A673 (cell line): ENCODE results near the gene LTO1. TPM values are rescaled to one million over a fixed set of nuclear protein-coding genes. Genes with fewer than 3 reads are reported as not detected.
A peak's percentile ranks its signal among the peaks of the same experiment; 100 is the strongest.

Experiments used
- BruUV-seq: library from RNA; stranded (reverse); fragments of 400-500 nt; replicated peaks from 2 replicates; lab custom pipeline; 2021; lab: Mats Ljungman, UMichigan
- CTCF ChIA-PET: fragments of 300-600 bp; sonication (Branson Sonifier 250); formaldehyde crosslinking; loops from one replicate; lab custom pipeline; 2022; ENCODE audit warnings: antibody characterized with exemption; lab: Charles Lee
- POLR2A ChIA-PET: fragments of 300-600 bp; sonication (Branson Sonifier 250); formaldehyde crosslinking; loops from one replicate; lab custom pipeline; 2022; ENCODE audit warnings: antibody characterized with exemption; ENCODE audit not compliant: low non-redundant PET; lab: Charles Lee
- DNase-seq: peaks from one replicate; pipeline ENCODE4 v3.0.0-alpha.2; 2015; ENCODE audit warnings: low spot score
- H3K27ac ChIP-seq: fragments of 200-600 bp; sonication (generic); 2 replicates; pipeline ENCODE4 v1.5.1; 2016; ENCODE audit warnings: mixed run types, low read depth, mild to moderate bottlenecking, mixed read lengths, antibody characterized with exemption, low read length; ENCODE audit not compliant: poor library complexity, severe bottlenecking
- H3K27me3 ChIP-seq: fragments of 200-600 bp; sonication (generic); replicated peaks from 2 replicates; pipeline ENCODE4 v1.6.1; 2017; ENCODE audit warnings: mixed run types, low read depth, mild to moderate bottlenecking, mixed read lengths, antibody characterized with exemption, low read length; ENCODE audit not compliant: insufficient read depth, poor library complexity
- H3K36me3 ChIP-seq: fragments of 200-600 bp; sonication (generic); 2 replicates; pipeline ENCODE4 v1.6.1; 2016; ENCODE audit warnings: mixed run types, mild to moderate bottlenecking, mixed read lengths, antibody characterized with exemption, low read length; ENCODE audit not compliant: insufficient read depth, poor library complexity, severe bottlenecking
- H3K4me1 ChIP-seq: fragments of 200-600 bp; sonication (generic); 2 replicates; pipeline ENCODE4 v1.6.1; 2017; ENCODE audit warnings: mixed run types, mild to moderate bottlenecking, mixed read lengths, antibody characterized with exemption, low read length; ENCODE audit not compliant: insufficient read depth, poor library complexity, severe bottlenecking
- H3K4me3 ChIP-seq: fragments of 200-600 bp; sonication (generic); 2 replicates; pipeline ENCODE4 v1.5.1; 2016; ENCODE audit warnings: low read depth, mixed run types, mild to moderate bottlenecking, mixed read lengths, low read length; ENCODE audit not compliant: poor library complexity, severe bottlenecking
- H3K9me3 ChIP-seq: fragments of 200-600 bp; sonication (generic); 2 replicates; pipeline ENCODE4 v1.6.1; 2016; ENCODE audit warnings: mixed run types, low read depth, mild to moderate bottlenecking, mixed read lengths, antibody characterized with exemption, low read length; ENCODE audit not compliant: poor library complexity, severe bottlenecking
- CTCF ChIP-seq: fragments of 300-800, 200-600 bp; sonication (generic); conservative IDR thresholded peaks from 2 replicates; pipeline ENCODE4 v1.5.1; 2017; ENCODE audit warnings: low read depth, mild to moderate bottlenecking, antibody characterized with exemption, low read length, moderate library complexity, mixed read lengths
- EZH2 ChIP-seq: fragments of 200-600 bp; sonication (generic); IDR thresholded peaks from 2 replicates; pipeline ENCODE4 v1.6.1; 2017; ENCODE audit warnings: borderline replicate concordance, low read depth, mild to moderate bottlenecking, mixed read lengths, antibody characterized with exemption, low read length; ENCODE audit not compliant: poor library complexity, severe bottlenecking
- intact Hi-C: fragments of 100-400 bp; cut with micrococcal nuclease; formaldehyde crosslinking; loops from one replicate; pipeline ENCODE4 v1.10.0; 2022; ENCODE audit not compliant: unreplicated experiment
- total RNA-seq: library from RNA; stranded (reverse); gene quantifications from 2 replicates; pipeline ENCODE4 v1.2.3, GENCODE V29; 2021

Gene LTO1
- total RNA-seq, 1 experiment from 2014 or later, result 56.0 TPM

GRCh38 chr11:69637198-69637940, 37.8 kb downstream of the LTO1 start:
- intact Hi-C loops, result loop anchor here (5.0 kb wide), 2 partner anchors 325 to 340 kb away; no protein-coding TSS in a partner anchor
- peak overlapping the region; percentile 86 for H3K4me3 ChIP-seq
- H3K27ac ChIP-seq, result peak overlapping the region; percentile 99
- ChIA-PET CTCF (no interaction called here), POLR2A (interaction anchor here (0.5 kb wide), 1 partner anchor 84 kb away, joined by 14 read pairs; no protein-coding TSS in a partner anchor)
- peaks cover 4% of the 10 kb centered on the region for H3K36me3 ChIP-seq
- H3K27me3 ChIP-seq, result no peaks in the 10 kb centered on the region
- no peak for DNase-seq
- no TSS peak for BruUV-seq
- H3K4me1 ChIP-seq, result peaks cover 30% of the 10 kb centered on the region
- TF ChIP-seq CTCF, result no peak
- no peak for TF ChIP-seq EZH2
- H3K9me3 ChIP-seq, result no peaks in the 10 kb centered on the region

DNA sequence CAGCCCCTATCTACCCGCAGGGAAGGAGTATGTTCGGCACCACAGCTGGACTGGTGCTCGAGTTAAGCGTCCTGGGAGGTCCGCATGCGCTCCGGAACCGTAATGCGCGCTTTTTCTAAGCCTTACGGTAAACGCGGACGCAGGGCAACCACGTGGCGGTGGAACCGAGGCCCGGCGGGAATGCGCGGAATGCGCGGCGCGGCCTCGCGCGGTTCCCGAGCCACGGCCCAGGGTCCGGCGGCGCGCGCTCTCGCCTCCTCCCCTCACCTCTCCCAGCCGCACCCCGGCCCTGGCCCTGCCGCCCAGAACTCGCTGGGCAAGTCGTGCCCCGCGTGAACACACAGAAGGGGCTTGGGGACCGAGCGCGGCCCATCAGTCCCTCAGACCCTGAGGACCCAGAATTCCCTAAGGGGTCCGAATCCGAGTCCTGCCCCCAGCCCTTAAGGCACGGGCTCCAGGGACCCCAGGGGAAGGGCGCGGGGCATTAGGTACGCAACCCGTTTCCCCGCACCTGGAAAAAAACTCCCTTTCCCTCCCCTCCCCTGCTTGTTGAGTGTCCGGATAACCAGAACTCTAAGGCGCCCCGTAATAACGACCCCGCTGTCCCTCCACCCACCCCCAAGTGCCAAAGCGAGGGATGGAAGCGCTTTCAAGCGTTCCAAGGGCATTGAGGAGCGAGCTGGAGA, 38.5 kb downstream of the LTO1 start:
- Histone ChIP-seq H3K36me3 (no peaks in the 10 kb centered on the region), H3K9me3 (no peaks in the 10 kb centered on the region), H3K4me1 (peaks cover 30% of the 10 kb centered on the region), H3K4me3 (peak overlapping the region; percentile 86), H3K27me3 (no peaks in the 10 kb centered on the region), H3K27ac (peak overlapping the region; percentile 99)
- DNase-seq, result peak; percentile 92
- intact Hi-C loops, result loop anchor here (5.0 kb wide), 2 partner anchors 324 to 339 kb away; no protein-coding TSS in a partner anchor
- ChIA-PET POLR2A (interaction anchor here (0.5 to 0.6 kb wide), 5 partner anchors 9 to 84 kb away, joined by 3 to 14 read pairs (median 4); no protein-coding TSS in a partner anchor), CTCF (no interaction called here)
- no TSS peak for BruUV-seq
- TF ChIP-seq CTCF (no peak), EZH2 (no peak)

DNA sequence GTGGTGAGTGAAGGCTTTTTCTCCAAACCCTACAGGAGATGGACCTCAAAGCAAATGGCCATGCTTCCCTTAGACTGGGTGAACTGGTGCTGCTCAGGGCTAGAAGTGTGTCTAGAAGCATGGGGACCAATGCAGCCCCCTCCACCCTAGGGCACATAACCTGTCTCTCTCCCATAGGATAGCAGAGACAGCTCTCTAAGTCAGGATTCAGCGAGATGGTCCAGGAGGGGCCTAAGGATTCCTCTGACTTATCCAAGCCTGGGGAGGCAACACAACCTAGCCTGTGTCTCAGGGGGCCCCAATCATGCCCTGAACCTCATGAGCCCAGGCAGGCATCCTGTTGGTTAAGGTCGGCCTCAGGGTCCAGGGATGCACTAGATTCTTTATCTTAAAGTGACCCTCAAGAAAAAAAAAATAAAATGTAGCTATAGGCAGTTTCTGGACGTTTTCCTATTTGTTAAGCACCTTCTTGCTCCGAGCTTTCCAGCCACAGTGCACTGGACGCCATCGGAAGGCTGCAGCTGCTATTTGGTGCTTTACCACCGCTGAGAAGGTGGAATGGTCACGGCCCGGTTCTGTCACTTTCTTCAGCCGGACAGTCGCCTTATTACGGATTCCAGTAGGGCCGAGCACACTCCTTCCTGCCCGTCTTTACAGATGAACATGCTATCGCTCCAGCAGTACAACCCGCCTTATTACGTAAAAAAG, 39.2 kb downstream of the LTO1 start:
- no TSS peak for BruUV-seq
- Histone ChIP-seq H3K9me3 (no peaks in the 10 kb centered on the region), H3K27ac (peak overlapping the region; percentile 99), H3K4me1 (peaks cover 30% of the 10 kb centered on the region), H3K27me3 (no peaks in the 10 kb centered on the region), H3K36me3 (no peaks in the 10 kb centered on the region), H3K4me3 (peak overlapping the region; percentile 86)
- DNase-seq, result no peak
- ChIA-PET POLR2A (interaction anchor here (0.5 to 0.6 kb wide), 4 partner anchors 9 to 49 kb away, joined by 3 to 4 read pairs (median 4); no protein-coding TSS in a partner anchor), CTCF (interaction anchor here (1.1 kb wide), 1 partner anchor 15 kb away, joined by 4 read pairs; no protein-coding TSS in a partner anchor)
- no peak for TF ChIP-seq CTCF
- no peak for TF ChIP-seq EZH2
- intact Hi-C loops, result loop anchor here (5.0 kb wide), 2 partner anchors 324 to 339 kb away; no protein-coding TSS in a partner anchor
